Omental fat pad (tissue), 4 donors: Measurements from ENCODE around the gene LHFPL6. TPM values are rescaled to one million over a fixed set of nuclear protein-coding genes. Genes with fewer than 3 reads are reported as not detected.
A peak's percentile ranks its signal among the peaks of the same experiment; 100 is the strongest.

Experiments
- ATAC-seq: fragments of 150-250 bp; one replicate; pipeline ENCODE4 v1.9.1; 2016; ENCODE audit warnings: mild to moderate bottlenecking, moderate library complexity; ENCODE audit not compliant: low FRiP score
- DNase-seq: peaks from one replicate; pipeline ENCODE4 v3.0.0-alpha.2; 2019; ENCODE audit warnings: low spot score
- CTCF ChIP-seq, 3 donors: fragments of 450-650 bp; IDR thresholded peaks; one replicate each; pipeline ENCODE4 v1.5.1; 2016 to 2017; ENCODE audit warnings: antibody characterized with exemption in 3 of 3, mild to moderate bottlenecking in 3 of 3, moderate library complexity in 2 of 3
- total RNA-seq, 4 donors: library from RNA; depleted of rRNA; stranded (reverse); fragments of >200 nt; gene quantifications; one replicate each; pipeline ENCODE4 v1.1.0, GENCODE V29; 2016

The LHFPL6 gene
- total RNA-seq, 4 donors from 2014 or later: 66.1 to 208 (median 109) TPM

- TF ChIP-seq CTCF (IDR thresholded peaks at IDR 0.05): no peak
- ATAC-seq (no peak), DNase-seq (no peak)
Measured at GRCh38 chr13:39417643-39418042, 185.3 kb downstream of the LHFPL6 start.

GRCh38 chr13:39417131-39417530 lies 185.9 kb downstream of the LHFPL6 start:
- ATAC-seq (no peak), DNase-seq (no peak)
- no peak for TF ChIP-seq CTCF (IDR thresholded peaks at IDR 0.05)

GRCh38 chr13:39415008-39415802 lies 187.8 kb downstream of the LHFPL6 start:
- peak; percentile 49 for ATAC-seq
- no peak for DNase-seq
- no peak for TF ChIP-seq CTCF (IDR thresholded peaks at IDR 0.05)

- ATAC-seq (no peak), DNase-seq (no peak)
- no peak for TF ChIP-seq CTCF (IDR thresholded peaks at IDR 0.05)
Measured at GRCh38 chr13:39414339-39414738, 188.7 kb downstream of the LHFPL6 start.

- no peak for TF ChIP-seq CTCF (IDR thresholded peaks at IDR 0.05)
- ATAC-seq (no peak), DNase-seq (no peak)
Measured at GRCh38 chr13:39411511-39411910, 191.5 kb downstream of the LHFPL6 start.

GRCh38 chr13:39410964-39411363 lies 192.0 kb downstream of the LHFPL6 start:
- no peak for TF ChIP-seq CTCF (IDR thresholded peaks at IDR 0.05)
- no peak for DNase-seq
- no peak for ATAC-seq
